ENCODE measurements around the gene POLR3H. TPM values are rescaled to one million over a fixed set of nuclear protein-coding genes. Genes with fewer than 3 reads are reported as not detected.

The POLR3H gene
- total and polyA plus RNA-seq, 10 of the 15 experiments (the other 5 are each of a cell fraction or from before 2014, with no cell fraction given) = 3.5 to 62.7 (median 24.6) TPM

- no peak for TF ChIP-seq REST (IDR thresholded peaks at IDR 0.05; ENCODE audit: low read depth, low read length)
- no peak for TF ChIP-seq FOS (IDR thresholded peaks at IDR 0.05; ENCODE audit: borderline replicate concordance, extremely low read depth, insufficient read length)
- no peak for TF ChIP-seq MTA3 (IDR thresholded peaks at IDR 0.05; ENCODE audit: borderline replicate concordance, low read length)
- no peak for TF ChIP-seq MEF2B (IDR thresholded peaks at IDR 0.05; ENCODE audit: partially characterized antibody, poor library complexity, severe bottlenecking)
- no peak for TF ChIP-seq EZH2 (IDR thresholded peaks at IDR 0.05; ENCODE audit: borderline replicate concordance, control insufficient read depth, low read depth, low read length)
- TF ChIP-seq KAT2A (conservative IDR thresholded peaks at IDR 0.05; ENCODE audit: control insufficient read depth, low read depth, low read length) = no peak
- no peak overlapping the region for H3K9ac ChIP-seq (ENCODE audit: control insufficient read depth, insufficient read depth, low read length)
- ChIA-PET SMC1A (ENCODE audit: uncharacterized antibody, unreplicated experiment) (interaction anchor here (0.6 kb wide), 1 partner anchor 38 kb away, joined by 3 read pairs; no protein-coding TSS in a partner anchor), CTCF (interaction anchor here (0.6 to 1.0 kb wide), 2 partner anchors 39 to 44 kb away, joined by 3 read pairs; no protein-coding TSS in a partner anchor), RAD21 (ENCODE audit: unreplicated experiment) (interaction anchor here (0.5 kb wide), 1 partner anchor 520 kb away, joined by 3 read pairs; no protein-coding TSS in a partner anchor), POLR2A (interaction anchor here (0.9 to 3.0 kb wide), 2 partner anchors 10 to 38 kb away, joined by 3 to 12 read pairs; partner anchors contain the start of gene PMM1)
- DNase-seq (ENCODE audit: low read depth, low spot score) (no peak), ATAC-seq (no peak), FAIRE-seq (no peak)
- in situ Hi-C loops (cut with MboI) (no loop called here), intact Hi-C loops (cut with micrococcal nuclease; ENCODE audit: unreplicated experiment) (no loop called here)
- H3K27ac ChIP-seq (ENCODE audit: control insufficient read depth, insufficient read depth) = no peak overlapping the region
- H3K36me3 ChIP-seq (ENCODE audit: control insufficient read depth in 2 of 2, insufficient read depth in 2 of 2, low read length in 1 of 2) = peaks cover 0 to 4% of the 10 kb centered on the region in 2 experiments; a peak in 2 of 4 replicates
- H2AFZ ChIP-seq (ENCODE audit: control insufficient read depth, low read depth, low read length) = no peak overlapping the region
- no peaks in the 10 kb centered on the region for H3K27me3 ChIP-seq (replicated peaks in 1 of 2; ENCODE audit: control insufficient read depth in 2 of 2, insufficient read depth in 2 of 2, low read length in 1 of 2)
- no peaks in the 10 kb centered on the region for H3K4me1 ChIP-seq (ENCODE audit: control insufficient read depth, insufficient read depth, low read length)
- no peak overlapping the region for H3K4me3 ChIP-seq
- H4K20me1 ChIP-seq (ENCODE audit: control insufficient read depth, insufficient read depth) = no peaks in the 10 kb centered on the region
- no peaks in the 10 kb centered on the region for H3K9me3 ChIP-seq (replicated peaks; ENCODE audit: control insufficient read depth, insufficient read depth, low read length)
- no TSS peak for BruUV-seq (replicated peaks)
- 95% methylated on average over 12 of the region's 12 CpGs for WGBS (ENCODE audit: insufficient coverage, insufficient replicate concordance, low lambda C conversion rate, missing lambda C conversion rate)
- no peak overlapping the region for H3K4me2 ChIP-seq (ENCODE audit: control insufficient read depth, insufficient read depth)
- H3K79me2 ChIP-seq (ENCODE audit: control insufficient read depth, insufficient read depth, low read length) = no peaks in the 10 kb centered on the region
These were observed 35.2 kb upstream of the POLR3H start for GRCh38 chr22:41579297-41579996.

All from GM12878 (cell line).